ENCODE data around the gene HCFC1.

Gene HCFC1

GRCh38 chrX:153954558-153955227, 16.9 kb downstream of the HCFC1 start:
- no peak overlapping the region for H3K27ac ChIP-seq (ENCODE audit: poor library complexity, severe bottlenecking)
- no peaks in the 10 kb centered on the region for H3K27me3 ChIP-seq (ENCODE audit: insufficient read depth, poor library complexity, severe bottlenecking)
- H3K4me3 ChIP-seq (ENCODE audit: severe bottlenecking): no peak overlapping the region
- H3K4me1 ChIP-seq (ENCODE audit: insufficient read depth, poor library complexity, severe bottlenecking): no peaks in the 10 kb centered on the region
- ATAC-seq (ENCODE audit: low read depth) (no peak), DNase-seq (ENCODE audit: low spot score) (no peak)
- no peak for TF ChIP-seq CTCF (IDR thresholded peaks at IDR 0.05; ENCODE audit: poor library complexity, severe bottlenecking)
- no peaks in the 10 kb centered on the region for H3K9me3 ChIP-seq (ENCODE audit: severe bottlenecking)
- H3K36me3 ChIP-seq (ENCODE audit: low read depth): peaks cover 64% of the 10 kb centered on the region

- Histone ChIP-seq H3K9me3 (ENCODE audit: severe bottlenecking) (no peaks in the 10 kb centered on the region), H3K27me3 (ENCODE audit: insufficient read depth, poor library complexity, severe bottlenecking) (no peaks in the 10 kb centered on the region), H3K27ac (ENCODE audit: poor library complexity, severe bottlenecking) (no peak overlapping the region), H3K4me3 (ENCODE audit: severe bottlenecking) (no peak overlapping the region), H3K36me3 (ENCODE audit: low read depth) (peaks cover 63% of the 10 kb centered on the region), H3K4me1 (ENCODE audit: insufficient read depth, poor library complexity, severe bottlenecking) (no peaks in the 10 kb centered on the region)
- TF ChIP-seq CTCF (IDR thresholded peaks at IDR 0.05; ENCODE audit: poor library complexity, severe bottlenecking): peak; percentile 0
- ATAC-seq (ENCODE audit: low read depth) (no peak), DNase-seq (ENCODE audit: low spot score) (no peak)
These were observed 17.6 kb downstream of the HCFC1 start for GRCh38 chrX:153953892-153954557.

GRCh38 chrX:153953342-153953830, 18.2 kb downstream of the HCFC1 start:
- peak; percentile 54 for TF ChIP-seq CTCF (IDR thresholded peaks at IDR 0.05; ENCODE audit: poor library complexity, severe bottlenecking)
- Histone ChIP-seq H3K27me3 (ENCODE audit: insufficient read depth, poor library complexity, severe bottlenecking) (no peaks in the 10 kb centered on the region), H3K36me3 (ENCODE audit: low read depth) (peaks cover 61% of the 10 kb centered on the region), H3K9me3 (ENCODE audit: severe bottlenecking) (no peaks in the 10 kb centered on the region), H3K4me1 (ENCODE audit: insufficient read depth, poor library complexity, severe bottlenecking) (no peaks in the 10 kb centered on the region), H3K4me3 (ENCODE audit: severe bottlenecking) (no peak overlapping the region), H3K27ac (ENCODE audit: poor library complexity, severe bottlenecking) (no peak overlapping the region)
- no peak for DNase-seq (ENCODE audit: low spot score)
- 0 out of 3 replicates have a peak, but pooled peaks have one; percentile 22 for ATAC-seq (ENCODE audit: low read depth)

DNA sequence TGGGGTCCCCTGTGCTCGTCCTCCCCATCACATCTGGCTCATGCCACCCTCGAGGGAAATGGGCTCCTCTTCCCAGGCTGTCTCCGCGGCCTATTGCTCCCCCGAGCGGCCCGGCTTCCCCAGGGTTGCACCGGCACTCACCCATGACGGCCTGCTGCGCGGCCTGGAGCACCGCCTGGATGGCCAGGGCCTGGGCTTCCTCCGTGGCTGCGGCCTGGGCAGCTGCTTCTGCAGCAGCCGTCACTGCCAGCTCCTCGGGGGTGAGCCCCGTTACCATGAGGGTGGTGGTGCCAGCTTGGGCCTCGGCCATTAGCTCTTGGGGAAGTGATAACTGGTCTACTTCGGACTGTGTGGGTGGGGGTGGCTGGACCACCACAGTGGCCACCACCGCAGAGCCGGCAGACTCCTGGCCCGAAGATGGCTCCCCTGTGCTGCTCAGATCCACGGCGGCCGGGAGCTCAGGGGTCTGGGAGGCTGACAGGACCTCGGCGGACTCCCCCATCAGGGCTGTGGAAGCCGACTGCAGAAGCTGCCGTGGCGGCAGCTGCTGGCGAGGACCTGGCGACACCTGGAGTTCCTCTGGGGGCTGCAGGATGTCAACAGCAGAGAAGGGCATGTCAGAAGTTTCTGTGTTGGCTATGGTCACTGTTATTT, 19.1 kb downstream of the HCFC1 start:
- no peaks in the 10 kb centered on the region for H3K4me1 ChIP-seq (ENCODE audit: insufficient read depth, poor library complexity, severe bottlenecking)
- no peak overlapping the region for H3K27ac ChIP-seq (ENCODE audit: poor library complexity, severe bottlenecking)
- DNase-seq (ENCODE audit: low spot score): no peak
- peaks cover 58% of the 10 kb centered on the region for H3K36me3 ChIP-seq (ENCODE audit: low read depth)
- ATAC-seq (ENCODE audit: low read depth): no peak
- no peak for TF ChIP-seq CTCF (IDR thresholded peaks at IDR 0.05; ENCODE audit: poor library complexity, severe bottlenecking)
- H3K4me3 ChIP-seq (ENCODE audit: severe bottlenecking): no peak overlapping the region
- no peaks in the 10 kb centered on the region for H3K27me3 ChIP-seq (ENCODE audit: insufficient read depth, poor library complexity, severe bottlenecking)
- no peaks in the 10 kb centered on the region for H3K9me3 ChIP-seq (ENCODE audit: severe bottlenecking)
